GM12878 (cell line): ENCODE results near the gene SHC1. TPM values are rescaled to one million over a fixed set of nuclear protein-coding genes. Genes with fewer than 3 reads are reported as not detected.

Experiments
- ATAC-seq: fragments of 200-7000 bp; cut with Tn5 transposase; 3 replicates; pipeline ENCODE4 v1.9.1; 2020; ENCODE audit warnings: mild to moderate bottlenecking, moderate library complexity
- BruUV-seq: library from RNA; stranded (reverse); fragments of 400-500 nt; replicated peaks from 2 replicates; lab custom pipeline; 2021; lab: Mats Ljungman, UMichigan
- CTCF ChIA-PET: fragments of 300-600 bp; sonication (Branson Sonifier 250); formaldehyde crosslinking; extraction: SDS; loops from one replicate; lab custom pipeline; 2021; ENCODE audit warnings: inconsistent platforms; lab: Yijun Ruan, JAX
- POLR2A ChIA-PET: fragments of 350-600 bp; formaldehyde crosslinking; extraction: SDS; loops from one replicate; lab custom pipeline; 2021; ENCODE audit warnings: inconsistent platforms; lab: Charles Lee
- RAD21 ChIA-PET: fragments of 300-600 bp; sonication (Branson Sonifier 250); formaldehyde crosslinking; loops from one replicate; lab custom pipeline; 2023; ENCODE audit warnings: antibody characterized with exemption; ENCODE audit not compliant: unreplicated experiment; lab: Charles Lee
- SMC1A ChIA-PET: fragments of 300-600 bp; sonication (Branson Sonifier 250); formaldehyde crosslinking; loops from one replicate; lab custom pipeline; 2023; ENCODE audit not compliant: unreplicated experiment, uncharacterized antibody; lab: Charles Lee
- DNase-seq: peaks from one replicate; pipeline ENCODE4 v3.0.0-alpha.2; 2011; ENCODE audit warnings: low read depth, low spot score
- FAIRE-seq: peaks from 3 replicates; lab custom pipeline; 2011; peaks lifted over from hg19 to GRCh38; lab: Jason Lieb, UNC
- H2AFZ ChIP-seq: 2 replicates; pipeline ENCODE4 v1.6.0; 2011; ENCODE audit warnings: low read depth, low read length, control low read depth; ENCODE audit not compliant: control insufficient read depth
- H3K27ac ChIP-seq: 2 replicates; pipeline ENCODE4 v1.5.1; 2011; ENCODE audit warnings: control low read depth; ENCODE audit not compliant: control insufficient read depth, insufficient read depth
- H3K27me3 ChIP-seq, 2 experiments: replicated peaks in 1 of 2; 2 replicates each; pipeline versions ENCODE4 v1.6.0 to v1.6.1; 2011; ENCODE audit warnings: low read length in 1 of 2; ENCODE audit not compliant: control insufficient read depth in 2 of 2, insufficient read depth in 2 of 2
- H3K36me3 ChIP-seq, 2 experiments: 2 replicates each; pipeline ENCODE4 v1.5.1; 2011; ENCODE audit warnings: low read length in 1 of 2; ENCODE audit not compliant: control insufficient read depth in 2 of 2, insufficient read depth in 2 of 2
- H3K4me1 ChIP-seq: 2 replicates; pipeline ENCODE4 v1.6.1; 2011; ENCODE audit warnings: mild to moderate bottlenecking, low read length, moderate library complexity, mixed read lengths; ENCODE audit not compliant: control insufficient read depth, insufficient read depth
- H3K4me2 ChIP-seq: 2 replicates; pipeline ENCODE4 v1.6.0; 2011; ENCODE audit warnings: control low read depth; ENCODE audit not compliant: control insufficient read depth, insufficient read depth
- H3K4me3 ChIP-seq: fragments of 200-600 bp; sonication (generic); 2 replicates; pipeline ENCODE4 v1.5.1; 2016
- H3K79me2 ChIP-seq: 2 replicates; pipeline ENCODE4 v1.6.0; 2011; ENCODE audit warnings: low read length; ENCODE audit not compliant: control insufficient read depth, insufficient read depth
- H3K9ac ChIP-seq: 2 replicates; pipeline ENCODE4 v1.8.0; 2011; ENCODE audit warnings: low read length, control low read depth, mixed read lengths; ENCODE audit not compliant: control insufficient read depth, insufficient read depth
- H3K9me3 ChIP-seq: replicated peaks from 3 replicates; pipeline ENCODE4 v1.5.1; 2011; ENCODE audit warnings: mild to moderate bottlenecking, low read length; ENCODE audit not compliant: control insufficient read depth, insufficient read depth
- H4K20me1 ChIP-seq: 2 replicates; pipeline ENCODE4 v1.6.0; 2011; ENCODE audit not compliant: control insufficient read depth, insufficient read depth
- CTCF ChIP-seq, 3 experiments: IDR thresholded peaks in 2 of 3; conservative IDR thresholded peaks in 1 of 3; 2 replicates each; pipeline ENCODE4 v1.5.1; 2011; ENCODE audit warnings: low read depth in 3 of 3, low read length in 3 of 3, mild to moderate bottlenecking in 3 of 3, control low read depth in 2 of 3, moderate library complexity in 2 of 3, inconsistent platforms in 1 of 3, mixed read lengths in 1 of 3; ENCODE audit not compliant: control insufficient read depth in 2 of 3, insufficient read depth in 1 of 3; ENCODE audit errors: extremely low read depth in 1 of 3
- JUNB ChIP-seq: IDR thresholded peaks from 2 replicates; pipeline ENCODE4 v1.6.1; 2016; ENCODE audit warnings: antibody characterized with exemption, mild to moderate bottlenecking
- LARP7 ChIP-seq: fragments of 450-650 bp; IDR thresholded peaks from 2 replicates; pipeline ENCODE4 v1.6.1; 2017; ENCODE audit warnings: mild to moderate bottlenecking
- PAX8 ChIP-seq: fragments of 450-650 bp; IDR thresholded peaks from 2 replicates; pipeline ENCODE4 v1.6.1; 2017; ENCODE audit warnings: mild to moderate bottlenecking, moderate library complexity
- ZNF24 ChIP-seq: fragments of 450-650 bp; IDR thresholded peaks from 2 replicates; pipeline ENCODE4 v1.6.1; 2017; ENCODE audit warnings: antibody characterized with exemption, mild to moderate bottlenecking
- WGBS: methylation state at CpG from one replicate; pipeline ENCODE4 v1.1.6; 2016; ENCODE audit warnings: low lambda C conversion rate; ENCODE audit not compliant: insufficient replicate concordance, insufficient coverage; ENCODE audit errors: missing lambda C conversion rate; 5-methylcytosine and 5-hydroxymethylcytosine counted together
- in situ Hi-C: fragments of 300-500 bp; cut with MboI; formaldehyde crosslinking; loops from 9 replicates; pipeline ENCODE4 v1.14.3; 2018; ENCODE audit warnings: mixed read lengths
- intact Hi-C: fragments of 100-400 bp; cut with micrococcal nuclease; formaldehyde crosslinking; loops from one replicate; pipeline ENCODE4 v1.14.2; 2022; ENCODE audit not compliant: unreplicated experiment
- polyA plus RNA-seq, 11 experiments: library from polyadenylated mRNA; depleted of rRNA in 4 of 11; unstranded in 6 of 11; stranded (reverse) in 5 of 11; fragments of >200 nt; fragmentation: Nextera tagmentation in 4 of 11; fragmentation: Illumina TruSeq in 1 of 11; extraction: Ambion mirVana in 4 of 11; extraction: Trizol in 1 of 11; gene quantifications; 1 replicate in 1 of 11; 2 replicates in 10 of 11; pipeline versions ENCODE4 v1.2.1 to v1.2.3, GENCODE V29; 2011 to 2016; ENCODE audit warnings: inconsistent platforms in 2 of 11, missing spikeins in 2 of 11, low read depth in 1 of 11
- total RNA-seq, 4 experiments: library from RNA; depleted of rRNA in 3 of 4; stranded (reverse); fragments of >200 nt in 3 of 4; fragmentation: Illumina TruSeq in 1 of 4; extraction: Trizol in 1 of 4; gene quantifications; 2 replicates each; pipeline versions ENCODE4 v1.2.1 to v1.2.3, GENCODE V29; 2013 to 2021

The SHC1 gene
- total and polyA plus RNA-seq, 10 of the 15 experiments (the other 5 are each of a cell fraction or from before 2014, with no cell fraction given): 2.6 to 49.3 (median 25.2) TPM

- no peak for ATAC-seq
- in situ Hi-C loops: no loop called here
- no peak for FAIRE-seq
Observed at GRCh38 chr1:154983776-154984466, 13.4 kb upstream of the SHC1 start.

More at GRCh38 chr1:154983776-154984466, 13.4 kb upstream of the SHC1 start:
- TF ChIP-seq ZNF24 (no peak), JUNB (no peak), PAX8 (no peak), LARP7 (no peak), CTCF (IDR thresholded peaks at IDR 0.05 in 2 of 3, conservative IDR thresholded peaks at IDR 0.05 in 1 of 3; ENCODE audit: control insufficient read depth in 2 of 3, extremely low read depth in 1 of 3, insufficient read depth in 1 of 3, low read depth in 3 of 3, low read length in 3 of 3) (peak in 1 of 3 experiments; percentile 11; a peak in 1 of 6 replicates)
- ChIA-PET SMC1A (interaction anchor here (0.6 to 6.5 kb wide), 17 partner anchors 10 to 804 kb away, joined by 3 to 69 read pairs (median 4); partner anchors contain the start of genes CKS1B, LENEP, PBXIP1 and PYGO2), CTCF (interaction anchor here (0.6 to 20.6 kb wide), 16 partner anchors 9 to 962 kb away, joined by 3 to 226 read pairs (median 5); partner anchors contain the start of genes CKS1B, LENEP, PBXIP1 and PMVK), POLR2A (interaction anchor here (0.7 to 3.0 kb wide), 17 partner anchors 9 to 49 kb away, joined by 3 to 17 read pairs (median 6); partner anchors contain the start of genes CKS1B, DCST1, DCST2 and LENEP), RAD21 (interaction anchor here (0.7 to 3.0 kb wide), 13 partner anchors 10 to 118 kb away, joined by 3 to 24 read pairs (median 4); partner anchors contain the start of genes LENEP, PBXIP1 and SHC1)
- Histone ChIP-seq H3K36me3 (peaks cover 12 to 20% of the 10 kb centered on the region in 2 experiments), H3K4me3 (peak overlapping the region; percentile 96), H3K9me3 (no peaks in the 10 kb centered on the region), H3K4me2 (peak overlapping the region; percentile 83), H3K4me1 (peaks cover 6% of the 10 kb centered on the region), H4K20me1 (no peaks in the 10 kb centered on the region), H3K27me3 (no peaks in the 10 kb centered on the region), H3K9ac (peak overlapping the region; percentile 91), H3K27ac (peak overlapping the region; percentile 52), H2AFZ (no peak overlapping the region), H3K79me2 (peaks cover 22% of the 10 kb centered on the region)
- intact Hi-C loops: loop anchor here (2.0 kb wide), 2 partner anchors 15 to 33 kb away; no protein-coding TSS in a partner anchor
- WGBS: 2% methylated on average over 17 of the region's 17 CpGs
- BruUV-seq: no TSS peak
- DNase-seq: no peak
